Measurements from ENCODE around the gene CMTM6.
"Not testable (repeated sequence)": the region's sequence is repeated elsewhere in the genome, so short reads cannot be mapped to it uniquely, and the experiment has no call there.

Gene CMTM6

DNA sequence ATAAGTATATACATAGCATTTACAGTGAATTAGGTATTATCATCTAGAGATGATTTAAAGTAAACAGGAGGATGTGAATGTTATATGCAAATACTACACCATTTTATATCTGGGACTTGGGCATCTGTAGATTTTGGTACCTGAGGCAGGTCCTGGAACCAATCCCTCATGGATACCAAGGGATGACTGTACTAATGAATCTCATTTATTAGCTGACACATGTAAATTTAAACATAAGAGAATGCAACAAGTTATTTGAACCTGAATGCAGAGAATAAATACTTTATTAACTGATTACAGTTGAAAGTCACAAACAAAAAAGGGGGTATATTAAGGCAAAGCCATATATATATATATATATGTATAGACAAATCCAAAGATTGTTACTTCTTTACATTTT is 23.1 kb upstream of the CMTM6 start:
- TF ChIP-seq, protein P1, sequence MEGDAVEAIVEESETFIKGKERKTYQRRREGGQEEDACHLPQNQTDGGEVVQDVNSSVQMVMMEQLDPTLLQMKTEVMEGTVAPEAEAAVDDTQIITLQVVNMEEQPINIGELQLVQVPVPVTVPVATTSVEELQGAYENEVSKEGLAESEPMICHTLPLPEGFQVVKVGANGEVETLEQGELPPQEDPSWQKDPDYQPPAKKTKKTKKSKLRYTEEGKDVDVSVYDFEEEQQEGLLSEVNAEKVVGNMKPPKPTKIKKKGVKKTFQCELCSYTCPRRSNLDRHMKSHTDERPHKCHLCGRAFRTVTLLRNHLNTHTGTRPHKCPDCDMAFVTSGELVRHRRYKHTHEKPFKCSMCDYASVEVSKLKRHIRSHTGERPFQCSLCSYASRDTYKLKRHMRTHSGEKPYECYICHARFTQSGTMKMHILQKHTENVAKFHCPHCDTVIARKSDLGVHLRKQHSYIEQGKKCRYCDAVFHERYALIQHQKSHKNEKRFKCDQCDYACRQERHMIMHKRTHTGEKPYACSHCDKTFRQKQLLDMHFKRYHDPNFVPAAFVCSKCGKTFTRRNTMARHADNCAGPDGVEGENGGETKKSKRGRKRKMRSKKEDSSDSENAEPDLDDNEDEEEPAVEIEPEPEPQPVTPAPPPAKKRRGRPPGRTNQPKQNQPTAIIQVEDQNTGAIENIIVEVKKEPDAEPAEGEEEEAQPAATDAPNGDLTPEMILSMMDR (IDR thresholded peaks at IDR 0.05; ENCODE audit: low read depth, low read length), result no peak
- TF ChIP-seq MYC (IDR thresholded peaks at IDR 0.05; ENCODE audit: low read depth, low read length), result no peak
- TF ChIP-seq, protein P2, sequence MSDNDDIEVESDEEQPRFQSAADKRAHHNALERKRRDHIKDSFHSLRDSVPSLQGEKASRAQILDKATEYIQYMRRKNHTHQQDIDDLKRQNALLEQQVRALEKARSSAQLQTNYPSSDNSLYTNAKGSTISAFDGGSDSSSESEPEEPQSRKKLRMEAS (IDR thresholded peaks at IDR 0.05; ENCODE audit: low read depth, low read length), result no peak
- no peak for TF ChIP-seq POLR2A (IDR thresholded peaks at IDR 0.05; ENCODE audit: extremely low read depth, insufficient read length)
- H3K4me3 ChIP-seq (ENCODE audit: low read depth, low read length), result no peak overlapping the region
- DNase-seq (ENCODE audit: low read depth), result no peak

DNA sequence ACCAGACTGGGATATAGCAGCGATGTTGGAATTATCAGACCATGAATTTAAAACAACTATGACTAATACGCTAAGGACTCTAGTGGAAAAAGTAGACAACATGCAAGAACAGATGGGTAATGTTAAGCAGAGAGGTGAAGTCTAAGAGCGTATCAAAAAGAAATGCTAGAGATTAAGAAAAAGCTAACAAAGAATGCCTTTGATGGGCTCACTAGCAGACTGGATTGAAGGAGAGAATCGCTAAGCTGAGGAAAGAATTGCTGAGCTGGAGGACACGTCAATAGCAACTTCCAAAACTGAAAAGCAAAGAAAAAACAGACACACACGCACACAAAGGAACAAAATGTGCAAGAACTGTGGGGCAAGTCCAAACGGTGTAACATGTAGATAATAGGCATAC is 20.0 kb upstream of the CMTM6 start:
- TF ChIP-seq POLR2A (IDR thresholded peaks at IDR 0.05; ENCODE audit: extremely low read depth, insufficient read length) (no peak), MYC (IDR thresholded peaks at IDR 0.05; ENCODE audit: low read depth, low read length) (no peak)
- DNase-seq (ENCODE audit: low read depth), result no peak

DNA sequence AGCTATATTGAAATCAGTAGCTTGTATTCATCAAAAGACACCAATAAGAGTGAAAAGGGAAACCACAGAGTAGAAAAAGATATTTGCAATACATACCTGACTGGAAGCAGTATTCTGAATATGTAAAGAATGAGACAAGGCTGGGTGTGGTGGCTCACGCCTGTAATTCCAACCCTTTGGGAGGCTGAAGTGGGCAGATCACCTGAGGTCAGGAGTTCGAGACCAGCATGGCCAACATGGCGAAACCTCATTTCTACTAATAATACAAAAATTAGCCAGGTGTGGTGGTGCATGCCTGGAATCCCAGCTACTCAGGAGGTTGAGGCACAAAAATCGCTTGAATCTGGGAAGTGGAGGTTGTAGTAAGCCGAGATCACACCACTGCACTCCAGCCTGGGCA is 16.3 kb upstream of the CMTM6 start:
- H3K4me3 ChIP-seq (ENCODE audit: low read depth, low read length); DNase-seq (ENCODE audit: low read depth): not testable (repeated sequence)

More for the DNA sequence above, 20.0 kb upstream of the CMTM6 start:
- H3K4me3 ChIP-seq (ENCODE audit: low read depth, low read length), result no peak overlapping the region

DNA sequence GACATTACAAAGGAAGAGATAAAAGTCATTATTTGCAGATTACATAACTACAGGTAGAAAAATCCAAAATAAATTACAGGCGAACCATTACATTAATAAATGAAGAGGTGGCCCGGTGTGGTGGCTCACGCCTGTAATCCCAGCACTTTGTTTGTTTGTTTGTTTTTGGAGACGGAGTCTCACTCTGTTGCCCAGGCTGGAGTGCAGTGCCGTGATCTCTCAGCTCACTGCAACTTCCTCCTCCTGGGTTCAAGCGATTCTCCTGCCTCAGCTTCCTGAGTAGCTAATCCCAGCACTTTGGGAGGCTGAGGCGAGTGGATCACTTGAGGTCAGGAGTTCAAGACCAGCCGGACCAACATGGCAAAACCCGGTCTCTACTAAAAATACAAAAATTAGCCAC is 14.1 kb upstream of the CMTM6 start:
- H3K4me3 ChIP-seq (ENCODE audit: low read depth, low read length); DNase-seq (ENCODE audit: low read depth): not testable (repeated sequence)

DNA sequence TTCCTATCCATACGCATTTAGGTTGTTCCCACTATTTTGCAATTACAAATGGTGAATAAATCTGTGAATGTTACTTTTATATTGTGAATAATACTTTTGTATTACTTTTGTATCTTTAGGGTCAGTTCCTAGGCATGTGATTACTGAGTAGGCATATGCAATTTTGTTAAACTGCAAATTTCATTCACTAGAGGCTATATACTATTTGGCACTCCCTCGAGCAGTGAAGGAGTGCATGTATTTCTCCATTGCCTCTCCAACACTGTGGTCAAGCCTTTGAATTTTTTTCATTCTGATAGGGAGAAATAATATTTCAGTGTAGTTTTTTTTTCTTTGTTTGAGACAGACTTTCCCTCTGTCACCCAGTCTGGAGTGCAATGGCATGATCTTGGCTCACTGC is 8.4 kb upstream of the CMTM6 start:
- no peak overlapping the region for H3K4me3 ChIP-seq (ENCODE audit: low read depth, low read length)
- TF ChIP-seq, protein P2 (IDR thresholded peaks at IDR 0.05; ENCODE audit: low read depth, low read length), result no peak
- TF ChIP-seq POLR2A (IDR thresholded peaks at IDR 0.05; ENCODE audit: extremely low read depth, insufficient read length), result no peak
- TF ChIP-seq, protein P1 (IDR thresholded peaks at IDR 0.05; ENCODE audit: low read depth, low read length), result no peak
- no peak for TF ChIP-seq MYC (IDR thresholded peaks at IDR 0.05; ENCODE audit: low read depth, low read length)
- DNase-seq (ENCODE audit: low read depth), result no peak

DNA sequence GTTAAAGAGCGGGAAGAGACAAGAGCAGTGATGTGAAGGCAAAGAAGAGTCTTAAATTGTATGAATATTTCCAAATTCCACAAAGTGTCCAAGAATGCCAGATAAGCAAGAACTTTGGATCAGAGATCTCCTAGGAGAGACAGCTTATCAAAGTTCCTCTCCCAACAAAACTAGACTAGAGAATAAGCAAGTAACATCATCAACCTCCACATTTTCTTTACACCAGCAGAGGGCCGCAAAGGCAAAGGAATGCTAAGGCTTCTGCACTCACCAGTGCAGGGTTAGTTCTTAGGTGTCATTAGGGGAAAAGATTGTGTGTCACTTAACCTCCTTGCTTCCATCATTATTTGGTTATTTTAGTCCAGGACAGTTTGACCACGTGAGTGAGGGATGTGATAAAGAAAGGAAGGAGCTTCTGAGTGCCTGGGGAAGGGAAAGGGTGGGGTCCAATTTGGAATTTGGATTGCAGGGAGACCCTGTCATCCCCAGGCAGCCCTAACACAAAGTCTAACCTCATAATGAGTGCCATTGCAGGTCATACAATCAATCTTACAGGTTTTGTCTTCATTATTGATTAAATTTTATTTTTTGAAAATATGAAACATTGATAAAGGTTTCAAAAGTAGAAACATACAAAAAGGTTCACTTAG is 7.5 kb upstream of the CMTM6 start:
- TF ChIP-seq POLR2A (IDR thresholded peaks at IDR 0.05; ENCODE audit: extremely low read depth, insufficient read length), result no peak
- TF ChIP-seq, protein P2 (IDR thresholded peaks at IDR 0.05; ENCODE audit: low read depth, low read length), result no peak
- TF ChIP-seq, protein P1 (IDR thresholded peaks at IDR 0.05; ENCODE audit: low read depth, low read length), result peak; percentile 71
- H3K4me3 ChIP-seq (ENCODE audit: low read depth, low read length), result no peak overlapping the region
- DNase-seq (ENCODE audit: low read depth), result peak; percentile 76

DNA sequence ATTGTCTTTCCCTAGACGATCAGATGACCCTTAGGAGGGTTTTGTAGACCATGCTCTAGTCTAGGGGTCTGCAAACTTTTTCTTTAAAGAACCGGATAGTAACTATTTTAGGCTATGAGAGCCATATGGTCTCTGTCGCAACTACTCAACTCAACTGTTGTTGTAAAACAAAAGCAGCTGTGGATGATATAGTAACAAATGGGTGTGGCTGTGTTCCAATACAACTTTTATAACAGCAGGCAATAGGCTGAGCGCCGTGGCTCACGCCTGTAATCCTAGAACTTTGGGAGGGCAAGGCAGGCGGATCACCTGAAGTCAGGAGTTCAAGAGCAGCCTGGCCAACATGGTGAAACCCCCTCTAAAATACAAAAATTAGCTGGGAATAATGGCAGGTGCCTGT is 6.1 kb upstream of the CMTM6 start:
- H3K4me3 ChIP-seq (ENCODE audit: low read depth, low read length), result no peak overlapping the region
- no peak for TF ChIP-seq POLR2A (IDR thresholded peaks at IDR 0.05; ENCODE audit: extremely low read depth, insufficient read length)
- no peak for TF ChIP-seq MYC (IDR thresholded peaks at IDR 0.05; ENCODE audit: low read depth, low read length)
- TF ChIP-seq, protein P2 (IDR thresholded peaks at IDR 0.05; ENCODE audit: low read depth, low read length), result no peak
- TF ChIP-seq, protein P1 (IDR thresholded peaks at IDR 0.05; ENCODE audit: low read depth, low read length), result no peak
- peak; percentile 28 for DNase-seq (ENCODE audit: low read depth)
